Measurements from ENCODE around the gene GGA1.
"Not testable (repeated sequence)": the region's sequence is repeated elsewhere in the genome, so short reads cannot be mapped to it uniquely, and the experiment has no call there.

The GGA1 gene

GRCh38 chr22:37656583-37656982 lies 47.9 kb downstream of the GGA1 start:
- ATAC-seq, result not testable (repeated sequence)

GRCh38 chr22:37657590-37658132 lies 49.0 kb downstream of the GGA1 start:
- ATAC-seq, result no peak

- peak; percentile 99 for ATAC-seq
These were observed 49.8 kb downstream of the GGA1 start, which contains the start of gene PDXP for GRCh38 chr22:37658133-37659065. PDXP (plus strand) TSS chr22:37658723; CDS start chr22:37658783, 60 bp downstream.

DNA sequence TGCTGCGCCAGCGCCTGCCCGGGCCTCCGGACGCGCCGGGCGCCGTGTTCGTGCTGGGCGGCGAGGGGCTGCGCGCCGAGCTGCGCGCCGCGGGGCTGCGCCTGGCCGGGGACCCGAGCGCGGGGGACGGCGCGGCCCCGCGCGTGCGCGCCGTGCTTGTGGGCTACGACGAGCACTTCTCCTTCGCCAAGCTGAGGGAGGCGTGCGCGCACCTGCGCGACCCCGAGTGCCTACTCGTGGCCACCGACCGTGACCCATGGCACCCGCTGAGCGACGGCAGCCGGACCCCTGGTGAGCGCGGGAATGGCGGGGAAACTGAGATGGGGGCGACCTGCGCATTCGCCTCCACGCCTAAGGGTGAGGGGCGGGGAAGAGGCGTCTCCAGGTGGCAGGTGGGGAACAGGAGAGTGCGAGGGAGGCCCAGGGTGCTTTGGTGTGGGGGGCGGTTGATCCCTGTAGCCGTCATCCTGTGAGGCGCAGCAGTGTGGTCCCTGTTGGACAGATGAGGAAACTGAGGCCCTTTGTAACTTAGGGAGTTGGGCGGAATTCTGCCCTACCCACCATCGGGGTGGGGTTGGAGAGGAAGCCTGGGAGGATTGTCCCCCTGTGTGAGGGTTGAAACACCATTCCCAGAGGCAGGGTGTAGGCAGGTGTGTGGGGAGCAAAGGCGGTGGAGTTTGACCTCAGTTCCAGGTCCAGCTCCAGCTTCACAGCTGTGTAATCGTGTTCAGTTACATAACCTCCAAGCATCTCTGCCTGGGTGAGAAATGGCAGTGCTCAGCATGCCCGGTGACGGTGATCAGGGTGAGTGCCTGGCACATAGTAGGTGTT lies 50.6 kb downstream of the GGA1 start:
- ATAC-seq, result peak in 1 of 2 donors; percentile 0

DNA sequence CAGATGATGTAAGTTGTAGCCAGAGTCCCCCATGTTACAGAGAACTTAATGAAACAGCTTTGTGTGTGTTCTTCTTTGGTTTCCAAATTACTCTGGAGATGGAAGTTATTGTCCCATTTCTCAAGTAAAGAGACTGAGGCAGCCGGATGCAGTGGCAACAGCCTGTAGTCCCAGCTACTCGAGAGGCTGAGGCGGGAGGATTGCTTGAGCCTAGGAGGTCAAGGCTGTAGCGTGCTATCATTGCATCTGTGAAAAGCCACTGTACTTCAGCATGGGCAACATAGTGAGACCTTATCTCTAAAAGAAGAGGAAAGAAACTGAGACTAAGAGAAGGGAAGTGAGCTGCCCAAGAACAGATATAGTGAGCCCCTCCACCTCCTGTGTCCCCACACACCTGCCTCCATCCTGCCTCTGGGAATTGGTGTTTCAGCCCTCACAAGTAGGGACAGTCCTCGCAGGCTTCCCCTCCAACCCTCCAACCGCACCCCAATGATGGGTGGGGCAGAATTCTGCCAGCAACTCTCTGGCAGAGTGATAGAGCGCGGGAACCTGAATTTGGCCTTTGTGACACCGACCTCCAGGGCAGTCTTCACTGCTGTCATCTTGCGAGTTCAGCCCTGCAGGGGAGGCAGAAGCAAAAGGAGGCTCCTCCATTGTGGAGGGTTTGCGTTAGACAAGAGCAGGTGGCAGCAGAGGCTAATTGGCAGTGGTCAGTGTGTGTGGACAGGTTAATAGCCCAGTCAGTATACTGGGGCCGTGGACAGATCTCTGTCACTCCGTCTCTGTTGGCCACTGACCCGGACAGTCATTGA lies 51.5 kb downstream of the GGA1 start:
- ATAC-seq, result no peak

DNA sequence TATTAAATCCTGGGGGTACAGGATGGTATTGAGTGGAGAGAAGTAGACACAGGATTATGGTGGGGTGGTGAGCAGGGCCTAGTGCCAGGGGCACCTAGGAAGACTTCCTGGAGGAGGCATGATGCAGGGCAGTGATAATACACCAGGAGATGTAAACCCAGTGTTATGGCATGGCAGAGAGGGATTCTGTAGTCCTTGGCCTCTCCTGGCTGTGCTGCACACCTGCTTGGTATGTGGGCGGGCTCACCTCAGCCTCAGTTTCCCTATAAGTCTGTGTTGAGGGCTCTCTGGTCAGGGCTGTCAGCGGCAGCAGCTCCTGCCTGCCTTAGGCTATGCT lies 52.0 kb downstream of the GGA1 start:
- ATAC-seq, result no peak

GRCh38 chr22:37661160-37661924 lies 52.7 kb downstream of the GGA1 start:
- ATAC-seq, result no peak

DNA sequence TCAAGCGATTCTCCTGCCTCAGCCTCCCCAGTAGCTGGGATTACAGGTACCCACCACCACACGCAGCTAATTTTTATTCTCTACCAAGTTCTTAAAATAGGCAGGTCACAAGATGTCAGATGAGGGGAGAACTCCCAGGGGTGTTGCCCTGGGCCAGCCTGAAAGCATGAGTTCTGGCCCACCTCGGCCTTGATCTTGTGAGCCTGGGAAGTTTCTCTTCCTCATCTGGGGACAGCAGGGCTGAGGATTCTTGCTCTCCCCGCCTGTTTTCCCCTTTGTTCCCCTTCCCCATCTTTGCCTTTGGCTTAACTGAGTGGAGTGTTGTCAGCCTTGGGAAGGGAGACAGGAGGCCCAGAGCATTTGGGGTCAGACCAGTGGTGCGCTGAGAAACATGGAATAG lies 53.4 kb downstream of the GGA1 start:
- no peak for ATAC-seq

- no peak for ATAC-seq
These were observed 55.0 kb downstream of the GGA1 start for GRCh38 chr22:37663521-37664140.

GRCh38 chr22:37664249-37665101 lies 55.8 kb downstream of the GGA1 start:
- no peak for ATAC-seq

DNA sequence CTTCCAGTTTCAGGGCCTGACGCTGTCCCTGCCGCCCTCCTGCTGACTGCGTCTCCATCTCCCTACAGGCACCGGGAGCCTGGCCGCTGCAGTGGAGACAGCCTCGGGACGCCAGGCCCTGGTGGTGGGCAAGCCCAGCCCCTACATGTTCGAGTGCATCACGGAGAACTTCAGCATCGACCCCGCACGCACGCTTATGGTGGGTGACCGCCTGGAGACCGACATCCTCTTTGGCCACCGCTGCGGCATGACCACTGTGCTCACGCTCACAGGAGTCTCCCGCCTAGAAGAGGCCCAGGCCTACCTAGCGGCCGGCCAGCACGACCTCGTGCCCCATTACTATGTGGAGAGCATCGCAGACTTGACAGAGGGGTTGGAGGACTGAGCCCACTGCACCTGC lies 56.9 kb downstream of the GGA1 start:
- no peak for ATAC-seq

- ATAC-seq, result peak; percentile 26 to 34
These were observed 61.0 kb downstream of the GGA1 start for GRCh38 chr22:37669586-37669985.

GRCh38 chr22:37672206-37672919 lies 63.7 kb downstream of the GGA1 start:
- no peak for ATAC-seq

- ATAC-seq, result no peak
These were observed 64.4 kb downstream of the GGA1 start for GRCh38 chr22:37672920-37673455.

- ATAC-seq, result no peak
These were observed 65.6 kb downstream of the GGA1 start for GRCh38 chr22:37674248-37674647.

- peak; percentile 28 to 38 for ATAC-seq
These were observed 66.6 kb downstream of the GGA1 start, which contains the start of gene LGALS1 for GRCh38 chr22:37674951-37675929. LGALS1 (plus strand) TSS chr22:37675636; CDS start chr22:37675703, 67 bp downstream.

DNA sequence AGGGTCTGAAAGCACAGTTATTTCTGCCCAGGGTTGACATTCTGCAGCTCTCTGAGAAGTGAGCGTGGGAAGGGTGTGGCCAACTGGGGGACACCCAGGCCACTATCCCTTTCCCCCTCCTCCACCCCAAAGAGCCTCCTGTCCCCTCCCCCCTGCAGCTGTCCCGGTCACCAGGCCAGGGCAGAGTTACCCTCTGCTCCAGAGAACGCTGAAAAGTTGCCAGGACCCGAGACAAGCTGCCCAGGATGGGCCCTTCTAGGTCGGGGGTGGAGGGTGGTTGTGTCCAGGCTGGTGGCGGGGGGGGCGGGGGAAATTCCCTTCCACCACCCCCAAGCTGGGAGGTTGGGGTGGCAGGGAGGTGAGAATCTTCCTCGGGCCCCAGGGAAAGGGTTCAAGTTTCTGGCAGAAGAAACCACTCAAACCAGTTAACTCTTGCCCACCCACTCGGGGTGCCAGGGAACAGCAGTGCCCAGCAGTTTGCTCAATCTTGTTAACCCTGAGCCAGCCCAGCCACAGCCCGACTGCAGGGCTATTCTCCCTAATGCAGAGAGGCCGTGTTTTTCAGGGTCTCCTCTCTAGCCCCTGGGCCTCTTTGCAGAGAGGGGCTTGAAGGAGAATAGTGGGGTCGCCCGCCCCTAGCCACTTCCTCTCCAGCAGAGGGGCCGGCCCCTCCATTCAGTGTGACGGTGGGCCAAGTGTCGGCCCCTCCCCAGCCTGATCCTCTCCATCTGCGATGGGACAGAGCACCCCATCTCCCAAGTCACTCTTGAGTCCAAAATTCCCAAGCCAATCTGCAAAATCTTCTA lies 67.5 kb downstream of the GGA1 start:
- ATAC-seq, result no peak
